Loucy (cell line): ENCODE results near the gene NFKB1.
A peak's percentile ranks its signal among the peaks of the same experiment; 100 is the strongest.

Experiments
- H2AFZ ChIP-seq: fragments of 200-600 bp; sonication (generic); 2 replicates; pipeline ENCODE4 v1.6.0; 2016; ENCODE audit warnings: antibody characterized with exemption, mild to moderate bottlenecking, low read length, moderate library complexity
- H3F3A ChIP-seq: fragments of 200-600 bp; 2 replicates; pipeline ENCODE4 v1.6.0; 2016; ENCODE audit warnings: antibody characterized with exemption, low read depth, mild to moderate bottlenecking
- H3K27me3 ChIP-seq: fragments of 200-600 bp; sonication (generic); 2 replicates; pipeline ENCODE4 v1.6.1; 2014; ENCODE audit warnings: low read length, mild to moderate bottlenecking; ENCODE audit not compliant: insufficient read depth, poor library complexity, severe bottlenecking
- H3K36me3 ChIP-seq: fragments of 200-600 bp; sonication (generic); 2 replicates; pipeline ENCODE4 v1.6.1; 2016; ENCODE audit warnings: low read length; ENCODE audit not compliant: insufficient read depth
- H3K4me1 ChIP-seq: fragments of 200-600 bp; sonication (generic); 2 replicates; pipeline ENCODE4 v1.5.1; 2014; ENCODE audit warnings: low read length, mild to moderate bottlenecking; ENCODE audit not compliant: insufficient read depth, poor library complexity, severe bottlenecking
- H3K4me2 ChIP-seq: fragments of 200-600 bp; sonication (generic); 2 replicates; pipeline ENCODE4 v1.6.0; 2014; ENCODE audit warnings: antibody characterized with exemption, low read length, low read depth, mild to moderate bottlenecking; ENCODE audit not compliant: poor library complexity, severe bottlenecking
- H3K4me3 ChIP-seq: fragments of 200-600 bp; sonication (generic); 2 replicates; pipeline ENCODE4 v1.5.1; 2014; ENCODE audit warnings: low read length, mild to moderate bottlenecking, mixed read lengths; ENCODE audit not compliant: poor library complexity, severe bottlenecking
- H3K79me2 ChIP-seq: fragments of 200-600 bp; sonication (generic); 2 replicates; pipeline ENCODE4 v1.6.1; 2014; ENCODE audit warnings: low read length; ENCODE audit not compliant: insufficient read depth
- H3K9ac ChIP-seq: fragments of 200-600 bp; sonication (generic); 2 replicates; pipeline ENCODE4 v1.6.0; 2014; ENCODE audit warnings: mild to moderate bottlenecking, low read depth, low read length, moderate library complexity; ENCODE audit not compliant: poor library complexity, severe bottlenecking
- H3K9me2 ChIP-seq: fragments of 200-600 bp; sonication (generic); replicated peaks from 2 replicates; pipeline ENCODE4 v1.6.1; 2016; ENCODE audit warnings: low read depth, low read length, mixed read lengths
- H3K9me3 ChIP-seq: fragments of 200-600 bp; sonication (generic); 2 replicates; pipeline ENCODE4 v1.6.1; 2014; ENCODE audit warnings: mild to moderate bottlenecking, antibody characterized with exemption, low read length, low read depth; ENCODE audit not compliant: insufficient read depth
- H4K20me1 ChIP-seq: fragments of 200-600 bp; sonication (generic); 2 replicates; pipeline ENCODE4 v1.6.0; 2014; ENCODE audit warnings: antibody characterized with exemption, low read length, mild to moderate bottlenecking; ENCODE audit not compliant: insufficient read depth, poor library complexity, severe bottlenecking
- CTCF ChIP-seq: fragments of 200-600 bp; sonication (generic); conservative IDR thresholded peaks from 2 replicates; pipeline ENCODE4 v1.5.1; 2014; ENCODE audit warnings: mild to moderate bottlenecking, antibody characterized with exemption, low read length
- EZH2phosphoT487 ChIP-seq: fragments of 200-600 bp; IDR thresholded peaks from 2 replicates; pipeline ENCODE4 v1.6.1; 2018; ENCODE audit warnings: antibody characterized with exemption, mild to moderate bottlenecking, moderate library complexity, borderline replicate concordance

Gene NFKB1

GRCh38 chr4:102604222-102604940 is 103.2 kb downstream of the NFKB1 start:
- Histone ChIP-seq H3K36me3 (peaks cover 76% of the 10 kb centered on the region), H3F3A (no peaks in the 10 kb centered on the region), H3K4me2 (no peak overlapping the region), H3K4me1 (no peaks in the 10 kb centered on the region), H3K9me2 (no peaks in the 10 kb centered on the region), H3K9ac (no peak overlapping the region), H4K20me1 (no peaks in the 10 kb centered on the region), H3K79me2 (no peaks in the 10 kb centered on the region), H3K27me3 (no peaks in the 10 kb centered on the region), H3K4me3 (no peak overlapping the region), H3K9me3 (no peaks in the 10 kb centered on the region), H2AFZ (no peak overlapping the region)
- TF ChIP-seq CTCF, result peak; percentile 35; the same call in 1 of the 2 replicates
- TF ChIP-seq EZH2phosphoT487, result no peak

DNA sequence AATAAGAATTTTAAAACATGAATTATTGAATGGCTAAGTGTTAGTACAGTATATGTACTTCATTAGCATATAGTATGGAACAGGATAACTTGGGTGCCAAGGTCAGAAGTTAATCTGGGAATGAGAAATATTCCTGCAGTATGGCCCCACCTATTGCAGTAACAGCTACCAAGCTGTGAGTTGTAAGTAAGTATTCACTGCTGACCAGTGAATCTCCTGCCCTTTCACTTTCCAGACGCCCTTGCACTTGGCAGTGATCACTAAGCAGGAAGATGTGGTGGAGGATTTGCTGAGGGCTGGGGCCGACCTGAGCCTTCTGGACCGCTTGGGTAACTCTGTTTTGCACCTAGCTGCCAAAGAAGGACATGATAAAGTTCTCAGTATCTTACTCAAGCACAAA is 105.1 kb downstream of the NFKB1 start:
- no peak overlapping the region for H3K4me3 ChIP-seq
- H3K27me3 ChIP-seq, result no peaks in the 10 kb centered on the region
- H3K9me3 ChIP-seq, result no peaks in the 10 kb centered on the region
- no peaks in the 10 kb centered on the region for H3F3A ChIP-seq
- no peak overlapping the region for H3K9ac ChIP-seq
- no peaks in the 10 kb centered on the region for H3K79me2 ChIP-seq
- peaks cover 77% of the 10 kb centered on the region for H3K36me3 ChIP-seq
- no peak overlapping the region for H3K4me2 ChIP-seq
- H4K20me1 ChIP-seq, result no peaks in the 10 kb centered on the region
- no peaks in the 10 kb centered on the region for H3K4me1 ChIP-seq
- TF ChIP-seq EZH2phosphoT487 (no peak), CTCF (no peak)
- no peaks in the 10 kb centered on the region for H3K9me2 ChIP-seq
- H2AFZ ChIP-seq, result no peak overlapping the region

- H3K36me3 ChIP-seq, result peaks cover 78% of the 10 kb centered on the region
- no peak for TF ChIP-seq EZH2phosphoT487
- TF ChIP-seq CTCF, result no peak
These were observed 105.8 kb downstream of the NFKB1 start for GRCh38 chr4:102606846-102607450.

More at GRCh38 chr4:102606846-102607450, 105.8 kb downstream of the NFKB1 start:
- Histone ChIP-seq H3K4me1 (no peaks in the 10 kb centered on the region), H4K20me1 (no peaks in the 10 kb centered on the region), H2AFZ (no peak overlapping the region), H3K4me3 (no peak overlapping the region), H3F3A (no peaks in the 10 kb centered on the region), H3K79me2 (no peaks in the 10 kb centered on the region), H3K9me2 (no peaks in the 10 kb centered on the region), H3K9me3 (no peaks in the 10 kb centered on the region), H3K9ac (no peak overlapping the region), H3K4me2 (no peak overlapping the region), H3K27me3 (no peaks in the 10 kb centered on the region)
